ENCODE results near the gene HSPA1A. TPM values are rescaled to one million over a fixed set of nuclear protein-coding genes. Genes with fewer than 3 reads are reported as not detected.
A peak's percentile ranks its signal among the peaks of the same experiment; 100 is the strongest.
"Not testable (repeated sequence)": the region's sequence is repeated elsewhere in the genome, so short reads cannot be mapped to it uniquely, and the experiment has no call there.

Gene HSPA1A
- total RNA-seq, 6 experiments from 2014 or later, result 78.5 to 102 (median 84.7) TPM

DNA sequence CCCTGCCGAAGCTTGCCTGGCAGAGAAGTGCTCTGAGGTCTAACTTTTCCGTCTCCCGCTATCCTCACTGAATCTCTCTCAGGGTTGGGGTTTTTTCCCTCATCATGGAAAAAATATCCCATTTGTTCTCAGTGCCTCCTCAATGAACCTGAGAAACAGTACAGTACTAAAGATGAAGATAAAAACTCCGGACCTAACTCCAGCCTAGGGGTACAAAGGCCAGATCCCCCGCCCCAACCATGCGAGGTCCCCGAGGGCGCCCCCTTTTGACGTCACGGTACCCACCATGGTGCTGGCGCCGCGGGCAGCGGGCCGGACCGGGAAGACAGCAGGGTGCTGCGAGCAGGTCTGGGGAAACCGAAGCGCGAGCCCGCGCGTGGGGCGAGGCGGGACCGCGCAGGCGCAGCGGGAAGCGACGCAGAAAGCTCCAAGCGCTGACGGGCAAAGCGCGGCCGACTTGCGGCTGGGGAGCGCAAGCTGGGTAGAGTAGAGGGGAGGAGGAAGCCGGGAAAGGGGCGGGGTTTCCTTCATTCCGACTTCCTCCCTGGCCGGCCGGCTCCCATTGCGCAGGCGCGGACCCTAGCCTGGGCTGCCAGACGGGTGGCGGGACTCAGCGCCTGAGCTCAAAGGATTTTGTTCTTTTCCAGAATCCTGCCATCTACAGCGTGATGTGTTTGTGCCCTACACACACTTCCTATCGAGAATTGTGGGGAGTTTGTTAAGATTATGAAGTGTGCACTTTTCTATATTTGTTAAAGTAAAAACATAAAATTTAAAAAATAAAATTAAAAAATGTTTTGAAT lies 8.7 kb upstream of the HSPA1A start, which contains the start of gene LSM2:
Gene LSM2 (minus strand): TSS at position 497 of the 803 bp plus-strand sequence. CDS start 209 bp downstream, at position 288.
- Mint-ChIP-seq H3K4me1 (ENCODE audit: low read depth) (peaks cover 16% of the 10 kb centered on the region), H3K36me3 (ENCODE audit: low read depth) (no peaks in the 10 kb centered on the region; the same call in 1 of the 2 replicates), H3K27ac (peak within 1 kb of the TSS; percentile 81), H3K27me3 (ENCODE audit: insufficient read depth) (no peaks in the 10 kb centered on the region; the same call in 1 of the 2 replicates), H3K4me3 (peak within 1 kb of the TSS; percentile 94), H3K9me3 (no peaks in the 10 kb centered on the region)
- TF ChIP-seq, protein P1, sequence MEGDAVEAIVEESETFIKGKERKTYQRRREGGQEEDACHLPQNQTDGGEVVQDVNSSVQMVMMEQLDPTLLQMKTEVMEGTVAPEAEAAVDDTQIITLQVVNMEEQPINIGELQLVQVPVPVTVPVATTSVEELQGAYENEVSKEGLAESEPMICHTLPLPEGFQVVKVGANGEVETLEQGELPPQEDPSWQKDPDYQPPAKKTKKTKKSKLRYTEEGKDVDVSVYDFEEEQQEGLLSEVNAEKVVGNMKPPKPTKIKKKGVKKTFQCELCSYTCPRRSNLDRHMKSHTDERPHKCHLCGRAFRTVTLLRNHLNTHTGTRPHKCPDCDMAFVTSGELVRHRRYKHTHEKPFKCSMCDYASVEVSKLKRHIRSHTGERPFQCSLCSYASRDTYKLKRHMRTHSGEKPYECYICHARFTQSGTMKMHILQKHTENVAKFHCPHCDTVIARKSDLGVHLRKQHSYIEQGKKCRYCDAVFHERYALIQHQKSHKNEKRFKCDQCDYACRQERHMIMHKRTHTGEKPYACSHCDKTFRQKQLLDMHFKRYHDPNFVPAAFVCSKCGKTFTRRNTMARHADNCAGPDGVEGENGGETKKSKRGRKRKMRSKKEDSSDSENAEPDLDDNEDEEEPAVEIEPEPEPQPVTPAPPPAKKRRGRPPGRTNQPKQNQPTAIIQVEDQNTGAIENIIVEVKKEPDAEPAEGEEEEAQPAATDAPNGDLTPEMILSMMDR (IDR thresholded peaks at IDR 0.05), result peak; percentile 68
- peak; percentile 97 for DNase-seq

- not testable (repeated sequence) for H3K27ac Mint-ChIP-seq; H3K9me3 Mint-ChIP-seq; DNase-seq; H3K4me3 Mint-ChIP-seq; H3K36me3 Mint-ChIP-seq (ENCODE audit: low read depth); H3K27me3 Mint-ChIP-seq (ENCODE audit: insufficient read depth)
- H3K4me1 Mint-ChIP-seq (ENCODE audit: low read depth), result peaks cover 21% of the 10 kb centered on the region
Observed at GRCh38 chr6:31808599-31808998, 6.7 kb upstream of the HSPA1A start.

DNA sequence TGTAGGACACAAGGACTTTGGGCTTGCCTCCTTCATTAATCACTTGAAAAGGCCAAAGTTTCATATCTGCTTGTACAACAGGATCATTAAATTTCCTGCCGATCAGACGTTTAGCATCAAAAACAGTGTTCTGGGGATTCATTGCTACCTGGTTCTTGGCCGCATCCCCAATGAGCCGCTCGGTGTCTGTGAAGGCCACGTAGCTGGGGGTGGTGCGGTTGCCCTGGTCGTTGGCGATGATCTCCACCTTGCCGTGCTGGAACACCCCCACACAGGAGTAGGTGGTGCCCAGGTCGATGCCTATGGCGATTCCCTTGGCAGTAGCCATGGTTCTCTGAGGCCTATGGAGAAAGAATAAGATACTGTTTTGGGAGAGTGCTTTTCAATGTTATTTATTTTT lies 3.7 kb upstream of the HSPA1A start:
- Mint-ChIP-seq H3K27me3 (ENCODE audit: insufficient read depth) (peaks cover 8% of the 10 kb centered on the region), H3K36me3 (ENCODE audit: low read depth) (peaks cover 4% of the 10 kb centered on the region), H3K4me3 (no peak overlapping the region), H3K27ac (no peak overlapping the region), H3K9me3 (peaks cover 4% of the 10 kb centered on the region; the same call in 1 of the 2 replicates), H3K4me1 (ENCODE audit: low read depth) (peaks cover 25% of the 10 kb centered on the region)
- DNase-seq, result no peak
- TF ChIP-seq, protein P1 (IDR thresholded peaks at IDR 0.05), result no peak

- Mint-ChIP-seq H3K4me1 (ENCODE audit: low read depth) (peaks cover 31% of the 10 kb centered on the region), H3K4me3 (peak overlapping the region; percentile 84), H3K27ac (peak overlapping the region; percentile 99), H3K27me3 (ENCODE audit: insufficient read depth) (peaks cover 8% of the 10 kb centered on the region), H3K36me3 (ENCODE audit: low read depth) (peaks cover 13% of the 10 kb centered on the region), H3K9me3 (peaks cover 11% of the 10 kb centered on the region)
- DNase-seq, result no peak
- TF ChIP-seq, protein P1 (IDR thresholded peaks at IDR 0.05), result no peak
Observed at GRCh38 chr6:31813465-31813849, 1.9 kb upstream of the HSPA1A start.

- Mint-ChIP-seq H3K27ac (peak overlapping the region; percentile 99), H3K4me3 (peak overlapping the region; percentile 94), H3K4me1 (ENCODE audit: low read depth) (peaks cover 38% of the 10 kb centered on the region), H3K27me3 (ENCODE audit: insufficient read depth) (peaks cover 8% of the 10 kb centered on the region), H3K9me3 (peaks cover 11% of the 10 kb centered on the region), H3K36me3 (ENCODE audit: low read depth) (peaks cover 18% of the 10 kb centered on the region)
- TF ChIP-seq, protein P1 (IDR thresholded peaks at IDR 0.05), result no peak
- peak; percentile 98 for DNase-seq
Observed at GRCh38 chr6:31814677-31815024, 692 bp upstream of the HSPA1A start.

DNA sequence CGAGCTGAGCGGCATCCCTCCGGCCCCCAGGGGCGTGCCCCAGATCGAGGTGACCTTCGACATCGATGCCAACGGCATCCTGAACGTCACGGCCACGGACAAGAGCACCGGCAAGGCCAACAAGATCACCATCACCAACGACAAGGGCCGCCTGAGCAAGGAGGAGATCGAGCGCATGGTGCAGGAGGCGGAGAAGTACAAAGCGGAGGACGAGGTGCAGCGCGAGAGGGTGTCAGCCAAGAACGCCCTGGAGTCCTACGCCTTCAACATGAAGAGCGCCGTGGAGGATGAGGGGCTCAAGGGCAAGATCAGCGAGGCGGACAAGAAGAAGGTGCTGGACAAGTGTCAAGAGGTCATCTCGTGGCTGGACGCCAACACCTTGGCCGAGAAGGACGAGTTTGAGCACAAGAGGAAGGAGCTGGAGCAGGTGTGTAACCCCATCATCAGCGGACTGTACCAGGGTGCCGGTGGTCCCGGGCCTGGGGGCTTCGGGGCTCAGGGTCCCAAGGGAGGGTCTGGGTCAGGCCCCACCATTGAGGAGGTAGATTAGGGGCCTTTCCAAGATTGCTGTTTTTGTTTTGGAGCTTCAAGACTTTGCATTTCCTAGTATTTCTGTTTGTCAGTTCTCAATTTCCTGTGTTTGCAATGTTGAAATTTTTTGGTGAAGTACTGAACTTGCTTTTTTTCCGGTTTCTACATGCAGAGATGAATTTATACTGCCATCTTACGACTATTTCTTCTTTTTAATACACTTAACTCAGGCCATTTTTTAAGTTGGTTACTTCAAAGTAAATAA lies 2.0 kb downstream of the HSPA1A start:
- Mint-ChIP-seq H3K9me3 (peaks cover 11% of the 10 kb centered on the region), H3K27me3 (ENCODE audit: insufficient read depth) (peaks cover 11% of the 10 kb centered on the region), H3K4me1 (ENCODE audit: low read depth) (peaks cover 58% of the 10 kb centered on the region), H3K4me3 (peak overlapping the region; percentile 86), H3K36me3 (ENCODE audit: low read depth) (peaks cover 18% of the 10 kb centered on the region), H3K27ac (peak overlapping the region; percentile 37)
- DNase-seq, result not testable (repeated sequence)

GRCh38 chr6:31817929-31818511 lies 2.7 kb downstream of the HSPA1A start:
- H3K27ac Mint-ChIP-seq, result peak overlapping the region; percentile 48
- H3K27me3 Mint-ChIP-seq (ENCODE audit: insufficient read depth), result peaks cover 11% of the 10 kb centered on the region
- H3K4me1 Mint-ChIP-seq (ENCODE audit: low read depth), result peaks cover 65% of the 10 kb centered on the region
- peak overlapping the region; percentile 86 for H3K4me3 Mint-ChIP-seq
- not testable (repeated sequence) for DNase-seq
- peaks cover 18% of the 10 kb centered on the region for H3K36me3 Mint-ChIP-seq (ENCODE audit: low read depth)
- peaks cover 11% of the 10 kb centered on the region for H3K9me3 Mint-ChIP-seq

All from HFFc6 (cell line).